K562 (cell line): ENCODE measurements around the gene VEGFB. TPM values are rescaled to one million over a fixed set of nuclear protein-coding genes. Genes with fewer than 3 reads are reported as not detected.
A peak's percentile ranks its signal among the peaks of the same experiment; 100 is the strongest.

Source experiments
- ADNP ChIP-seq: fragments of 200-800 bp; sonication (Bioruptor generic); IDR thresholded peaks from 2 replicates; pipeline ENCODE4 v1.6.1; 2016; ENCODE audit warnings: missing genetic modification characterization, missing compliant biosample characterization
- CAMTA2 ChIP-seq: fragments of 250-450 bp; sonication (Bioruptor Pico); conservative IDR thresholded peaks from 2 replicates; pipeline ENCODE4 v1.5.1; 2022
- CBFB ChIP-seq: sonication (generic); formaldehyde crosslinking; IDR thresholded peaks from 2 replicates; pipeline ENCODE4 v1.4.0; 2020; ENCODE audit warnings: mild to moderate bottlenecking, missing genetic modification reagents
- CCNT2 ChIP-seq: IDR thresholded peaks from 2 replicates; pipeline ENCODE4 v1.6.1; 2011; ENCODE audit warnings: borderline replicate concordance, low read depth, mild to moderate bottlenecking, moderate library complexity, mixed read lengths, low read length; ENCODE audit not compliant: insufficient read length; ENCODE audit errors: extremely low read depth
- CREB3 ChIP-seq: fragments of 450-650 bp; conservative IDR thresholded peaks from 2 replicates; pipeline ENCODE4 v1.6.1; 2016; ENCODE audit warnings: missing genetic modification characterization, low read depth, mild to moderate bottlenecking, missing compliant biosample characterization, moderate library complexity
- DPF2 ChIP-seq: fragments of 450-650 bp; IDR thresholded peaks from 2 replicates; pipeline ENCODE4 v1.6.1; 2016
- FOXK1 ChIP-seq: sonication (generic); formaldehyde crosslinking; IDR thresholded peaks from 2 replicates; pipeline ENCODE4 v1.8.0; 2022; ENCODE audit warnings: missing genetic modification reagents, mild to moderate bottlenecking, borderline replicate concordance
- HLTF ChIP-seq: fragments of 450-650 bp; IDR thresholded peaks from 2 replicates; pipeline ENCODE4 v1.6.1; 2016
- IRF2 ChIP-seq: sonication (generic); formaldehyde crosslinking; IDR thresholded peaks from 2 replicates; pipeline ENCODE4 v1.8.1; 2022; ENCODE audit warnings: mild to moderate bottlenecking, missing genetic modification reagents
- KDM5B ChIP-seq: fragments of 200-600 bp; sonication (generic); IDR thresholded peaks from 2 replicates; pipeline ENCODE4 v1.6.1; 2012; ENCODE audit warnings: low read depth, mild to moderate bottlenecking, moderate library complexity, low read length, control low read depth, inconsistent platforms; ENCODE audit not compliant: insufficient replicate concordance
- NFRKB ChIP-seq: fragments of 450-650 bp; IDR thresholded peaks from 2 replicates; pipeline ENCODE4 v1.6.1; 2016; ENCODE audit warnings: low read depth
- NR1H2 ChIP-seq: sonication (generic); formaldehyde crosslinking; IDR thresholded peaks from 2 replicates; pipeline ENCODE4 v1.4.0; 2020; ENCODE audit warnings: mild to moderate bottlenecking, missing genetic modification reagents
- NR2C2 ChIP-seq, 2 experiments: fragments of 200-800 bp in 1 of 2; sonication (Bioruptor generic) in 1 of 2; sonication (generic) in 1 of 2; formaldehyde crosslinking in 1 of 2; IDR thresholded peaks; 2 replicates each; pipeline versions ENCODE4 v1.6.1 to v1.8.0; 2016 to 2022; ENCODE audit warnings: mild to moderate bottlenecking in 1 of 2, missing compliant biosample characterization in 1 of 2, missing genetic modification characterization in 1 of 2, missing genetic modification reagents in 1 of 2
- POLR2A ChIP-seq: fragments of 450-650 bp; conservative IDR thresholded peaks from 2 replicates; pipeline ENCODE4 v1.6.1; 2016
- RCOR1 ChIP-seq, 2 experiments: IDR thresholded peaks; 2 replicates each; pipeline ENCODE4 v1.6.1; 2012; ENCODE audit warnings: low read depth in 2 of 2, low read length in 2 of 2, borderline replicate concordance in 1 of 2, improper control_type of control experiment in 1 of 2
- SMC3 ChIP-seq: conservative IDR thresholded peaks from 2 replicates; pipeline ENCODE4 v1.6.1; 2011; ENCODE audit warnings: low read depth, low read length, improper control_type of control experiment; ENCODE audit not compliant: insufficient read depth
- SRF ChIP-seq, 2 experiments: fragments of 250-450, 450-650 bp in 1 of 2; sonication (Bioruptor Pico) in 1 of 2; sonication (generic) in 1 of 2; formaldehyde crosslinking; IDR thresholded peaks; 2 replicates each; pipeline versions ENCODE4 v1.5.0 to v1.5.1; 2020 to 2022; ENCODE audit warnings: mild to moderate bottlenecking in 1 of 2, missing genetic modification reagents in 1 of 2
- SRSF3 ChIP-seq: fragments of 200-400 bp; formaldehyde crosslinking; IDR thresholded peaks from 2 replicates; pipeline ENCODE4 v1.6.1; 2016; ENCODE audit warnings: mild to moderate bottlenecking, low read length, moderate library complexity; ENCODE audit not compliant: insufficient read depth
- STAG1 ChIP-seq: sonication (generic); formaldehyde crosslinking; IDR thresholded peaks from 2 replicates; pipeline ENCODE4 v1.5.0; 2020; ENCODE audit warnings: missing genetic modification reagents, borderline replicate concordance
- SUPT5H ChIP-seq: fragments of 450-650 bp; IDR thresholded peaks from 2 replicates; pipeline ENCODE4 v1.6.1; 2016
- TAF1 ChIP-seq: IDR thresholded peaks from 2 replicates; pipeline ENCODE4 v1.6.1; 2011; ENCODE audit warnings: mild to moderate bottlenecking, low read length, moderate library complexity; ENCODE audit not compliant: insufficient read depth, control insufficient read depth, severe bottlenecking; ENCODE audit errors: extremely low read depth
- TARDBP ChIP-seq: fragments of 450-650 bp; IDR thresholded peaks from 2 replicates; pipeline ENCODE4 v1.6.1; 2016
- TEAD4 ChIP-seq, 2 experiments: sonication (generic) in 1 of 2; formaldehyde crosslinking in 1 of 2; IDR thresholded peaks; 2 replicates each; pipeline versions ENCODE4 v1.6.1 to v1.8.0; 2012 to 2022; ENCODE audit warnings: borderline replicate concordance in 1 of 2, inconsistent platforms in 1 of 2, low read length in 1 of 2, mild to moderate bottlenecking in 1 of 2, missing genetic modification reagents in 1 of 2
- ZBTB17 ChIP-seq: fragments of 450-650 bp; formaldehyde crosslinking; IDR thresholded peaks from 2 replicates; pipeline ENCODE4 v1.4.0; 2020; ENCODE audit warnings: mild to moderate bottlenecking
- ZNF282 ChIP-seq: sonication (generic); formaldehyde crosslinking; IDR thresholded peaks from 2 replicates; pipeline ENCODE4 v1.8.1; 2023; ENCODE audit warnings: missing genetic modification reagents
- ZNF395 ChIP-seq: fragments of 200-800 bp; sonication (Bioruptor generic); IDR thresholded peaks from 2 replicates; pipeline ENCODE4 v1.6.1; 2017; ENCODE audit warnings: missing genetic modification characterization, missing compliant biosample characterization
- ZNF830 ChIP-seq: fragments of 250-450 bp; sonication (Bioruptor Pico); IDR thresholded peaks from 2 replicates; pipeline ENCODE4 v1.5.0; 2021; ENCODE audit warnings: mild to moderate bottlenecking
- polyA plus RNA-seq, 8 experiments: library from polyadenylated mRNA; depleted of rRNA in 4 of 8; stranded (reverse) in 5 of 8; unstranded in 3 of 8; fragments of >200 nt; fragmentation: Nextera tagmentation in 2 of 8; fragmentation: Illumina TruSeq in 1 of 8; extraction: Ambion mirVana in 2 of 8; extraction: Trizol in 1 of 8; gene quantifications; 2 replicates each; pipeline versions ENCODE4 v1.2.1 to v1.2.3, GENCODE V29; 2011 to 2014; ENCODE audit warnings: inconsistent platforms in 1 of 8, missing spikeins in 1 of 8
- total RNA-seq, 7 experiments: library from RNA; depleted of rRNA in 6 of 7; stranded (reverse); fragments of >200 nt in 6 of 7; fragmentation: Illumina TruSeq in 2 of 7; extraction: Trizol in 2 of 7; gene quantifications; 2 replicates each; pipeline versions ENCODE4 v1.2.1 to v1.2.3, GENCODE V29; 2011 to 2021; ENCODE audit warnings: low replicate concordance in 1 of 7

VEGFB gene
- total and polyA plus RNA-seq, 9 of the 15 experiments (the other 6 are each of a cell fraction or from before 2014, with no cell fraction given), result 11.0 to 83.4 (median 25.7) TPM

- TF ChIP-seq SRSF3 (peak; percentile 45; the same call in 1 of the 2 replicates), POLR2A (peak; percentile 52), CREB3 (tag) (no peak), HLTF (0 out of 2 replicates have a peak, but pooled peaks have one; percentile 23), FOXK1 (CRISPR knock-in tag) (0 out of 2 replicates have a peak, but pooled peaks have one; percentile 22), STAG1 (CRISPR knock-in tag) (no peak; the same call in 1 of the 2 replicates), SUPT5H (peak; percentile 59), SMC3 (0 out of 2 replicates have a peak, but pooled peaks have one; percentile 1), CAMTA2 (CRISPR knock-in tag) (no peak), DPF2 (peak; percentile 50; the same call in 1 of the 2 replicates), IRF2 (CRISPR knock-in tag) (no peak), NFRKB (peak; percentile 27; the same call in 1 of the 2 replicates), ZNF395 (CRISPR knock-in tag) (peak; percentile 87; the same call in 1 of the 2 replicates), TARDBP (no peak), TAF1 (peak; percentile 35), ZNF282 (CRISPR knock-in tag) (no peak), ZBTB17 (CRISPR knock-in tag) (no peak; the same call in 1 of the 2 replicates), CBFB (no peak; the same call in 1 of the 2 replicates), NR2C2 (CRISPR knock-in tag; IDR thresholded peaks at IDR 0.05) (no peak), NR2C2 (tag; IDR thresholded peaks at IDR 0.05) (no peak), NR1H2 (no peak), ADNP (peak; percentile 54; the same call in 1 of the 2 replicates), TEAD4 (IDR thresholded peaks at IDR 0.05; ENCODE audit: low read length) (no peak; the same call in 1 of the 2 replicates), TEAD4 (CRISPR knock-in tag; IDR thresholded peaks at IDR 0.05; ENCODE audit: borderline replicate concordance) (0 out of 2 replicates have a peak, but pooled peaks have one; percentile 36), RCOR1 (IDR thresholded peaks at IDR 0.05; ENCODE audit: borderline replicate concordance in 1 of 2, low read depth in 2 of 2, low read length in 2 of 2) (peak in 1 of 2 experiments; percentile 60; a peak in 2 of 4 replicates), KDM5B (peak; percentile 37), ZNF830 (CRISPR knock-in tag) (0 out of 2 replicates have a peak, but pooled peaks have one; percentile 18), SRF (CRISPR knock-in tag; IDR thresholded peaks at IDR 0.05) (0 out of 4 replicates have a peak, but pooled peaks of 1 of the 2 experiments have one; percentile 20), CCNT2 (no peak)
Observed at GRCh38 chr11:64268893-64269539, 34.6 kb downstream of the VEGFB start (continued).
